ENCODE data around the gene MYPOP.
"Not testable (repeated sequence)": the region's sequence is repeated elsewhere in the genome, so short reads cannot be mapped to it uniquely, and the experiment has no call there.

MYPOP gene

DNA sequence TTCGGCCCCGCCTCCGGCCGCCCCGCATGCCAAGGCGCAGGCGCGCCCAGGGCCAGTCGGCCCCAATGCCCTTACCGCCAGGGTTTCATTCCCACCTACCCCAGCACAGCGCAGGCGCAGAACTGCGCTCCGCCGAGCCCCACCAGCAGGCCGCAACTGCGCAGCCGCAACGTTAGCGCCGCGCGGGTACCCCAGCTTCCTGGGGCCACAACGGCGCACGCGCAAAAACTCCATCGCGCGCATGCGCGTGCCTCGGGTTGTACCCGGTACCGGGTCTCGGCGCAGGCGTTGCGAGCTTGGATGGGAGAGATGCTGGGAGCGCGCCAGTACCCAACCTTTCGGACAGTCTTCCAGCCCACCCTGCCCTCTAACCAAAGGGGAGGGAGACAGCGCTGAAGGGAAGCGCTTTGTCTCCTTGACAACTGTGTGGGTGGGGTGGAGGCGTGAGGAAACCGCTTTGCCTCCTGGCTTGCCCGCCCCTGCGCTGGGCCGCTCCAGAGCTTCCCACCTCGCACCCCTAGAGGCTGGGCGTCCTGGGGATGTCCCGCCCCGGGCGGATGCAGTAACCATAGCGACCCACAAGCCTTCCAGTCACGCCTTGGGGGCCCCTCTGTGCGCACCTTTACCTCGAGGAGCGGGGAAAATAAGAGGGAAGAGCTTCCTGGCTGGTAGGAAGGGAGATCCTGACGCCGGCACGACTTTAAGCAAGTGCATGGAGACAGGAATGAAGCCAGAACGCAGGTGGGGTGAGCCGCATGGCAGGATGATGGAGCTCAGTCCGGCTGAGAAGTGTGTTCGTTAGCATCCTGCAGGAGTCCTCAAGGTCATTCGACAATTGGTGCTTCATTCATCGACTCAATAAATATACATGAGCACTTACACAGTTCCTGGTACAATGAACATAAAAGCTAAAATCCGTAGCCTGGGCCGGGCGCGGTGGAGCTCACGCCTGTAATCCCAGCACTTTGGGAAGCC is 525 bp upstream of the MYPOP start:
- Histone ChIP-seq H3K4me1 (ENCODE audit: control insufficient read depth, insufficient read depth, low read length) (peaks cover 9% of the 10 kb centered on the region), H3K36me3 (ENCODE audit: control insufficient read depth, insufficient read depth, low read length) (peaks cover 6% of the 10 kb centered on the region), H3K27me3 (ENCODE audit: control insufficient read depth, insufficient read depth, low read length) (no peaks in the 10 kb centered on the region), H3K4me3 (ENCODE audit: low read length) (peak overlapping the region; percentile 93), H3K9ac (ENCODE audit: low read length) (peak overlapping the region; percentile 45), H3K27ac (ENCODE audit: low read depth, low read length) (peak overlapping the region; percentile 77)

DNA sequence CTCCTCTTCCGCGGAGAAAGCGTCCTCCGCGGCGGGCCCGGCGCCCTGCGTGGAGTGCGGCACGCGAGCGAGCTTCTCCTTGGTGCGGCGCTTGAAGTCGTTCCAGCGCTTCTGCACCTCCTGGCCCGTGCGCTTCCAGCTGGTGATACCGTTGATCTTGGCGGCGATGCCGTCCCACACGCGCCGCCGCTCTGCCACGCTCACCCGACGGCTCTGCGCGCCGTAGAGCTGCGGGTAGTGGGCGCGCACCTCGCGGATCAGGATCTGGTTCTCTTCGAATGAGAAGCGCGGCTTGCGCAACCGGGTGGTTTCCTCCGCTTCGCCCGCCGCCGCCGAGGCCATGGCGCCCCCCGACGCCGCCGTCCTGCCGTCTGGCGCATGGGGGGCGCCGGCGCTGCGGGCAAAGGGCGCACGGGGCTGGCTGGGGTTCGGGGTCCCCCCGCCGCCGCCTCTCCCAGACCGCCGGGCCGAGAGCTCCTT is 941 bp downstream of the MYPOP start:
- H3K27me3 ChIP-seq (ENCODE audit: control insufficient read depth, insufficient read depth, low read length) = no peaks in the 10 kb centered on the region
- peaks cover 9% of the 10 kb centered on the region for H3K4me1 ChIP-seq (ENCODE audit: control insufficient read depth, insufficient read depth, low read length)
- no peak overlapping the region for H3K9ac ChIP-seq (ENCODE audit: low read length)
- peak overlapping the region; percentile 92 for H3K4me3 ChIP-seq (ENCODE audit: low read length)
- peaks cover 9% of the 10 kb centered on the region for H3K36me3 ChIP-seq (ENCODE audit: control insufficient read depth, insufficient read depth, low read length)
- no peak overlapping the region for H3K27ac ChIP-seq (ENCODE audit: low read depth, low read length)

DNA sequence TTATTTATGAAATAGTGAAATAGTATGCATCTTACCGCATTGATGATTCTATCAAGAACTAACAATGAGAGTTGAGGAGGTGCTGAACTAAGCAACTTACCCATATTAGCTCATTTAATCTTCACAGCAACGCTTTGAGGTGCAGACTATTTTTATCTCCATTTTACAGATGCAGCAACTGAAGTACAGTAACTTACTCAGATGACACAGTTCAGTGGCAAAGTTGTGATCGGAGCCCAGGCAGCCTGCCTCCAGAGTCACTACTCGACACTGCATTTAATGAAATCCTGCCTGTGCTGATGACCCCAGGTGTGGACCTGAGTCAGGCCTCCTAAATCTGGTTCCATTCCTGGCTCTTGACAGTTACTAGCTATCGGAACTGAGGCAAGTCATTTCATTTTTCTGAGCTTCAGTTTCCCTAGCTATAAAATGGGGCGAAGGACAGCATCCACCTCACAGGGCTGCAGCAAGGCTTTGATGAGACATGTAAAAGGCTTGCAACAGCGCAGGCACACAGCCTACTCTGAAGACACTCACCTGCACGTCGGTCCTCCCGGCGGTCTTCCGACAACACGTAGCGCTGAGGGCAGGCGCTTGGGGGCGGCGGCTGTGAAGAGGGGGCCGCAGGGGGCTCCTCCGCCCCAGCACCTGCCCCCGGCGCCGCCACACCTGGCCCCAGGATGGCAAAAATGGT is 1.5 kb downstream of the MYPOP start:
- Histone ChIP-seq H3K4me3 (ENCODE audit: low read length) (peak overlapping the region; percentile 54), H3K9ac (ENCODE audit: low read length) (peak overlapping the region; percentile 41), H3K27me3 (ENCODE audit: control insufficient read depth, insufficient read depth, low read length) (no peaks in the 10 kb centered on the region), H3K4me1 (ENCODE audit: control insufficient read depth, insufficient read depth, low read length) (peaks cover 9% of the 10 kb centered on the region), H3K36me3 (ENCODE audit: control insufficient read depth, insufficient read depth, low read length) (peaks cover 9% of the 10 kb centered on the region), H3K27ac (ENCODE audit: low read depth, low read length) (no peak overlapping the region)

DNA sequence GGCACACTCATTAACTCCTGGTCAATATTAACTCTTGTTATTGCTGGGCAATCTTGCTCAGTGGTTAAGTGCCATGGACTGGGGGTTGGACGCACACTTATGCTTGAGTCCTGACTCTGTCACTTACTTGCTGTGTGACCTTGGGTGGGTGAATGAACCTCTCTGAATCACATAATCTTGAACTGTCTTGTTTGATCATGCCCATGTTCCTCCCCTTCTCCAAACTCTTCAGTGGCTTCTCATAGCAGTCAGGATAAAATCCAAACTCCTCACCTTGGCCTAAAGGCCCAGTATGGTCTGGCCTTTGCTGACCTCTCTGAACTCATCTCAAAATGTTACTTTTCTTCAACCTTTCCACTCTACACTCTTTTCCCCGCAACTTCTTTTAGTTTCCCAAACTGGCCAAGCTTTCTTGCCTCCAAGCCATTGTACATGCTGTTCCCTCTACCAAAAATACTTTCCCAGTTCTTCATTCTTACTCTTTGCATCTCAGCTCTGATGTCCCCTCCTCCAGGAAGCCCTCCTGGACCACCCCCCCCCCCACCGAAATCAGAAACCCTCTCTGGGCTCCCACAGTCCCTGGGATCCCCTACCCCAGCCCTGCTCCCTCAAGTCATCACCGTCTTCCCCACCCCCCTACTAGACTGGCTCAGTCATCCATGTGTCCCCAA is 2.4 kb downstream of the MYPOP start:
- Histone ChIP-seq H3K27ac (ENCODE audit: low read depth, low read length) (no peak overlapping the region), H3K4me3 (ENCODE audit: low read length) (no peak overlapping the region), H3K4me1 (ENCODE audit: control insufficient read depth, insufficient read depth, low read length) (peaks cover 9% of the 10 kb centered on the region), H3K27me3 (ENCODE audit: control insufficient read depth, insufficient read depth, low read length) (no peaks in the 10 kb centered on the region), H3K36me3 (ENCODE audit: control insufficient read depth, insufficient read depth, low read length) (peaks cover 9% of the 10 kb centered on the region), H3K9ac (ENCODE audit: low read length) (no peak overlapping the region)

DNA sequence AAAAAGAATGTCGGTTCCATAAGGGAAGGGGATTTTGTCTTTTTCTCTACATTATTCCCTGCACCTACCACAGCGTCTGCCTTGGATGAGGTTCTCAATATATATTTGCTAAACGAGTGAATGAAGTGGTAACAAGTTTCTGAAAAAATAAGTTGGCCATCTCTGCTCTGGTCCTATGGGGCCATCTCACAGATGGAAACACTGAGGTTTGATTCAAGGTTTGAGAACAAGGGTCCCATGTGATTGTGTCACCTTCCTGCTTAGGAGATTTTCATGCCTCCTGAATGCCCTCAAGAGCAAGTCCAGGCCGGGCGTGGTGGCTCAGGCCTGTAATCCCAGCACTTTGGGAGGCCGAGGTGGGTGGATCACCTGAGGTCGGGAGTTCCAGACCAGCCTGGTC is 3.2 kb downstream of the MYPOP start:
- H3K9ac ChIP-seq (ENCODE audit: low read length) = no peak overlapping the region
- H3K4me3 ChIP-seq (ENCODE audit: low read length) = no peak overlapping the region
- no peak overlapping the region for H3K27ac ChIP-seq (ENCODE audit: low read depth, low read length)
- no peaks in the 10 kb centered on the region for H3K27me3 ChIP-seq (ENCODE audit: control insufficient read depth, insufficient read depth, low read length)
- H3K4me1 ChIP-seq (ENCODE audit: control insufficient read depth, insufficient read depth, low read length) = peaks cover 9% of the 10 kb centered on the region
- H3K36me3 ChIP-seq (ENCODE audit: control insufficient read depth, insufficient read depth, low read length) = peaks cover 12% of the 10 kb centered on the region

DNA sequence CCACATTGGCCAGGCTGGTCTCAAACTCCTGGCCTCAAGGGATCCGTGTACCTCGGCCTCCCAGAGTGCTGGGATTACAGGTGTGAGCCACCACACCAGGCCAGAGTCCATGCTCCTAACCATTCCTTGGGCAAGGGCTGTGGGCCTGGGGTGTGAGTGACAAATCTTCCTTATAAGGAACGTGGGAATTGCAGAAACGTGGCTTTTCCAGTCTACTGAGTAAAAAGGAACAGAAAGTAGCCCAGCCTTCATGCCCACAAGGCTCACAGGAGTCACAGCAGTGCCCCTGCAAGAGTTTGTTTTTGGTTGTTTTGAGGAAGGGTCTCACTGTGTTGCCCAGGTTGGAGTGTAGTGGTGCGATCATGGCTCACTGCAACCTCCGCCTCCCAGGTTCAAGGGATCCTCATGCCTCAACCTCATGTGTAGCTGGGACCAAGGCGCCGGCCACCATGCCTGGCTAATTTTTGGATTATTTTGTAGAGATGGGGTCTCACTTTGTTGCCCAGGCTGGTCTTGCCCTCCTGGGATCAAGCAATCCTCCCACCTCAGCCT is 5.1 kb downstream of the MYPOP start:
- Histone ChIP-seq H3K4me1 (ENCODE audit: control insufficient read depth, insufficient read depth, low read length) (peaks cover 6% of the 10 kb centered on the region), H3K9ac (ENCODE audit: low read length) (no peak overlapping the region), H3K36me3 (ENCODE audit: control insufficient read depth, insufficient read depth, low read length) (peaks cover 12% of the 10 kb centered on the region), H3K27me3 (ENCODE audit: control insufficient read depth, insufficient read depth, low read length) (no peaks in the 10 kb centered on the region), H3K4me3 (ENCODE audit: low read length) (no peak overlapping the region), H3K27ac (ENCODE audit: low read depth, low read length) (no peak overlapping the region)

DNA sequence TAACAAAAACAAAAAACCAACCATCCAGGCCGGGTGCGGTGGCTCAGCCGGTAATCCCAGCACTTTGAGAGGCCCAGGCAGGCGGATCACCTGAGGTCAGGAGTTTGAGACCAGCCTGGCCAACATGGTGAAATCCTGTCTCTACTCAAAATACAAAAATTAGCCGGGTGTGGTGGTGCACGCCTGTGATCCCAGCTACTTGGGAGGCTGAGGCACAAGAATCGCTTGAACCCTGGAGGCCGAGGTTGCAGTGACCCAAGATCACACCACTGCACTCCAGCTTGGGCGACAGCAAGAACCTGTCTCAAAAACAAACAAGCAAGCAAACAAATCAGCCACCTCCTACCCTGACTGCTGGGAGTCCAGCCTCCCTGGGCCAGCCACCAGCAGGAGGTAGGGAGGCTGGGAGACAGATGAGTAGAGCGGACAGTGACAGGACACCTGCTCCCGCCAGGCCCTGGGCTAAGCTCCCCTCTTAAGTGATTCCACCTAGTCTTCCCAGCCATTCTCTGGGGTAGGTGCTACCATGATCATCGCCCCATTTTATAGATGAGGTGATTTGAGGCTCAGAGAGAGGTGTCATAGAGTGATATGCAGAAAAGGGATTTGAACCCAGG is 6.3 kb downstream of the MYPOP start:
- H3K4me3 ChIP-seq (ENCODE audit: low read length); H3K9ac ChIP-seq (ENCODE audit: low read length); H3K27ac ChIP-seq (ENCODE audit: low read depth, low read length); H3K4me1 ChIP-seq (ENCODE audit: control insufficient read depth, insufficient read depth, low read length); H3K27me3 ChIP-seq (ENCODE audit: control insufficient read depth, insufficient read depth, low read length): not testable (repeated sequence)
- peaks cover 12% of the 10 kb centered on the region for H3K36me3 ChIP-seq (ENCODE audit: control insufficient read depth, insufficient read depth, low read length)

DNA sequence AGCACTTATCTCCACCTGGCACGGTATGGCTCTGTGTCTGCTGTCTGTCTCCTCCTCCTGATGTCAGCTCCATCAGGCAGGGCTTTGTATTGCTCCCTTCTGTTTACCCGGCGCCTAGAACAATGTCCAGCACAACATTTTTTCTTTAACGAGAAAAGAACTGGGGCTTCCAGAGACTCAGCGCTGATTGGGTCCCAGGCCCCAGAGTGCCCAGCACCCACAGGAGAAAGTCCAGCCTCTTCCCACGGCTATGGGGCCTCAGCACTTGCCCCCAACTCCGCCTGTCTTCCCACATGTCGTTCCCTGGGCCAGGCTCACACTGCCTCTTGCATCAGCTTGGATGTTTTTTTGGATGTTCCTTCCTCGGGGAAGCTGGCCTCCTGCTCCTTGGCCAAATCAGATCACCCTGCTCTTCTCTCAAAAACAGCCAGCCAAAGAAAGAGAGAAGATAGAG is 6.9 kb downstream of the MYPOP start:
- H3K27ac ChIP-seq (ENCODE audit: low read depth, low read length) = no peak overlapping the region
- no peaks in the 10 kb centered on the region for H3K4me1 ChIP-seq (ENCODE audit: control insufficient read depth, insufficient read depth, low read length)
- H3K27me3 ChIP-seq (ENCODE audit: control insufficient read depth, insufficient read depth, low read length) = no peaks in the 10 kb centered on the region
- H3K36me3 ChIP-seq (ENCODE audit: control insufficient read depth, insufficient read depth, low read length) = peaks cover 12% of the 10 kb centered on the region
- H3K4me3 ChIP-seq (ENCODE audit: low read length) = no peak overlapping the region
- H3K9ac ChIP-seq (ENCODE audit: low read length) = no peak overlapping the region

DNA sequence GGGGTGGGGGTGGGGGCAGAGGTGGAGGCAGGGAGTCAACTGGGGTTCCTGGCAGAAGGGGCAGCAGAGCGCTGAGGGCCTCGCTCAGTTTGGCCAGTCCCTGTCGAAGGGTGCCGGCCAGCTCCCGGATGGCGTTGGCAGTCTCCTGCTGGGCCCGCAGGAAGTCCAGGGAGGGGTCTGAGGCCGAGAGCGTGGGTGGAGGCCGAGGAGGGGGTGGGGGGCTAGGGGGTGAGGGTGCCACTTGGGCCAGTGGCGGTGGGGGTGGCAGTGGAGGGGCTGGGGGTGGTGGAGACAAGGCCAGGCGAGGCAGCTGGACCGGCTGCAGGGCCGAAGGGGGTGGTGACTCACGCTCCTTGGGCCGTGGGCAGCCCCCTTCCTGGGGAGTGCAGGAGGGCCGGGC is 11.5 kb downstream of the MYPOP start:
- Histone ChIP-seq H3K4me3 (ENCODE audit: low read length) (no peak overlapping the region), H3K4me1 (ENCODE audit: control insufficient read depth, insufficient read depth, low read length) (peaks cover 4% of the 10 kb centered on the region), H3K27ac (ENCODE audit: low read depth, low read length) (no peak overlapping the region), H3K36me3 (ENCODE audit: control insufficient read depth, insufficient read depth, low read length) (peaks cover 3% of the 10 kb centered on the region), H3K9ac (ENCODE audit: low read length) (no peak overlapping the region), H3K27me3 (ENCODE audit: control insufficient read depth, insufficient read depth, low read length) (no peaks in the 10 kb centered on the region)

DNA sequence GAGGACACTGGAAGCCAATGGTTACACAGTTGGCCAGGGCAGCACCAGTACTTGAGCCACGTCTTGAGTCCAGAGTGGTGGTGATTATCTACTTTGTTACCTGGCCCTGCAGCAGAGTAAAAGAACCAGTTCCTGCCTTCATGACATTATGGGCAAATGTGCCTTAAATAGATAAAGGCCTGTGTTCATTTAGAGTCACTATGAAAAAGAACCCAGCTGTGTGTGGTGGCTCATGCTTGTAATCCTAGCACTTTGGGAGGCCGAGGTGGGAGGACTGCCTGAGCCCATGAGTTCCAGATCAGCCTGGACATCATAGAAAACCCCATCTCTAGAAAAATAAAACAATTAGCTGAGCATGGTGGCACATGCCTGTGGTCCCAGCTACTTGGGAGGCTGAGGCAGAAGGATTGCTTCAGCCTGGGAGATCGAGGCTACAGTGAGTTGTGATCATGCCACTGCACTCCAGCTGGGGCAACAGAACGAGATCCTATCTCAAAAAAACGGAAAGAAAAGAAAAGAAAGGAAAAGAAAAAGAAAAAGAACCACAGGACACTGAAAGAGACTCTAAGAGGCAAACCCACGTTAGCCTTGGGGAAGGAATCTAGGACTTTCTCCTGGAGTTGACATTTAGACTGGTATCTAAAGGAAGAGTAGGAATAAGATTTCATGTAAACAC is 13.1 kb downstream of the MYPOP start:
- peaks cover 9% of the 10 kb centered on the region for H3K4me1 ChIP-seq (ENCODE audit: control insufficient read depth, insufficient read depth, low read length)
- no peak overlapping the region for H3K9ac ChIP-seq (ENCODE audit: low read length)
- no peaks in the 10 kb centered on the region for H3K27me3 ChIP-seq (ENCODE audit: control insufficient read depth, insufficient read depth, low read length)
- no peak overlapping the region for H3K27ac ChIP-seq (ENCODE audit: low read depth, low read length)
- H3K4me3 ChIP-seq (ENCODE audit: low read length) = no peak overlapping the region
- H3K36me3 ChIP-seq (ENCODE audit: control insufficient read depth, insufficient read depth, low read length) = peaks cover 4% of the 10 kb centered on the region

DNA sequence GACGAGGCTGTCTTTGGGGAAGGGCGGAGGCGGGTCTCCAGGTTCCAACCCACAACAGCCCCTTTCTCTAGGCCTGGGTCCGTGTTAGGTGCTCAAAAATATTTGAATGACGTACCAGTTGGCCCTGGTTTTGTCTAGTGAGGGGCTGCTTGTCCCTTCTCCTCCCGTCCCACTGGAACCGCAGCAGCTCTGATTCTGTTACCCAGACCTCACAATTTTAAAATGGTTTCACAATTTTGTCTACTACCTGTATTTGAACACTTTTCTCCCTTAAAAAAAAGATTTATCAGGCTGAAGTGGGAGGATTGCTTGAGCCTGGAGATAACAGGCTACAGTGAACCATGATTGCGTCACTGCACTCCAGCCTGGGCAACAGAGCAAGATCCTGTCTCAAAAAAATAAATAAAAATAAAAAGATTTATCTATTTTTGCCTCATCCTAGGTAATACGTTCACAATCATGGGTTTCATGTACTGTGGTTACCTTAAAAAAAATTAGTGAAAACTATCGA is 15.2 kb downstream of the MYPOP start:
- peaks cover 10% of the 10 kb centered on the region for H3K36me3 ChIP-seq (ENCODE audit: control insufficient read depth, insufficient read depth, low read length)
- peak overlapping the region; percentile 89 for H3K27ac ChIP-seq (ENCODE audit: low read depth, low read length)
- H3K4me1 ChIP-seq (ENCODE audit: control insufficient read depth, insufficient read depth, low read length) = peaks cover 19% of the 10 kb centered on the region
- H3K27me3 ChIP-seq (ENCODE audit: control insufficient read depth, insufficient read depth, low read length) = no peaks in the 10 kb centered on the region
- peak overlapping the region; percentile 80 for H3K9ac ChIP-seq (ENCODE audit: low read length)
- peak overlapping the region; percentile 87 for H3K4me3 ChIP-seq (ENCODE audit: low read length)

All from rectal smooth muscle tissue (tissue), 1 donor.